Suprapubic skin (tissue), 4 donors: ENCODE results near the gene GRAMD4. TPM values are rescaled to one million over a fixed set of nuclear protein-coding genes. Genes with fewer than 3 reads are reported as not detected.

Experiments used
- DNase-seq, 2 donors: peaks; one replicate each; pipeline ENCODE4 v3.0.0-alpha.2; 2019; ENCODE audit warnings: low spot score in 2 of 2
- H3K27ac ChIP-seq: fragments of 200-600 bp; sonication (generic); one replicate; pipeline ENCODE4 v1.5.1; 2019
- H3K27me3 ChIP-seq: fragments of 200-600 bp; sonication (generic); one replicate; pipeline ENCODE4 v1.5.1; 2019
- H3K36me3 ChIP-seq: fragments of 200-600 bp; sonication (generic); one replicate; pipeline ENCODE4 v1.5.1; 2019
- H3K4me1 ChIP-seq: fragments of 200-600 bp; sonication (generic); one replicate; pipeline ENCODE4 v1.5.1; 2019
- H3K4me3 ChIP-seq: fragments of 200-600 bp; sonication (generic); one replicate; pipeline ENCODE4 v1.5.1; 2019; ENCODE audit warnings: mild to moderate bottlenecking
- H3K9me3 ChIP-seq: fragments of 200-600 bp; sonication (generic); one replicate; pipeline ENCODE4 v1.5.1; 2019
- EP300 ChIP-seq: sonication (generic); formaldehyde crosslinking; IDR thresholded peaks from one replicate; pipeline ENCODE4 v1.6.1; 2017; ENCODE audit warnings: antibody characterized with exemption
- POLR2A ChIP-seq, 2 donors: fragments of 450-650 bp; IDR thresholded peaks; one replicate each; pipeline ENCODE4 v1.6.1; 2017; ENCODE audit warnings: antibody characterized with exemption in 2 of 2, mild to moderate bottlenecking in 2 of 2, moderate library complexity in 2 of 2
- POLR2AphosphoS5 ChIP-seq, 3 donors: sonication (generic); formaldehyde crosslinking; IDR thresholded peaks; one replicate each; pipeline ENCODE4 v1.6.1; 2017; ENCODE audit warnings: antibody characterized with exemption in 3 of 3
- WGBS: methylation state at CpG from one replicate; pipeline ENCODE4 v1.1.5; 2018; 5-methylcytosine and 5-hydroxymethylcytosine counted together
- total RNA-seq, 4 donors: library from RNA; depleted of rRNA; stranded (reverse); fragments of >200 nt; gene quantifications; one replicate each; pipeline ENCODE4 v1.1.0, GENCODE V29; 2016
- TF ChIP-seq, protein P1 (sequence below), 2 donors: fragments of 200-600 bp in 1 of 2; fragments of 450-650 bp in 1 of 2; sonication (generic) in 1 of 2; IDR thresholded peaks; one replicate each; pipeline ENCODE4 v1.5.1; 2016 to 2019; ENCODE audit warnings: antibody characterized with exemption in 2 of 2, mild to moderate bottlenecking in 1 of 2, moderate library complexity in 1 of 2

Gene GRAMD4
- total RNA-seq, 4 donors from 2014 or later: 64.1 to 230 (median 164) TPM

DNA sequence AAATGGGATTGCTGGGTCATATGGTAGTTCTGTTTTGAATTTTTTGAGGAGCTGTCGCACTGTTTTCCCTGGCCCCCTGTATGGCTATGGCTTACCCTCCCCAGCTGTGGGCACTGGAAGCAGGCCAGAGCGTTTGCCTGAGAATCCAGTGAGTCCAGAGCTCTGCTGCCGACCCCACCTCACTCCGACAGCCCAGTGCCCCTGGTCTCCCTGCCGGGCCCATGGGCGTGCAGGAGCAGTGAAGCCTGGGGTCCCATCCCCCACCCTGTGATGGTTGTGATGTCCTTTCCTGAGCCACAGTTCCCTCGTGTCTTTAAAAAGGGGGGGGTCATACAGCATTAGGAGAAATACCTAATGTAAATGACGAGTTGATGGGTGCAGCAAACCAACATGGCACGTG is 13.3 kb upstream of the GRAMD4 start:
- Histone ChIP-seq H3K4me1 (peaks cover 43% of the 10 kb centered on the region), H3K27me3 (no peaks in the 10 kb centered on the region), H3K4me3 (no peak overlapping the region), H3K27ac (no peak overlapping the region), H3K36me3 (no peaks in the 10 kb centered on the region), H3K9me3 (no peaks in the 10 kb centered on the region)
- DNase-seq: no peak
- TF ChIP-seq POLR2A (IDR thresholded peaks at IDR 0.05) (no peak), EP300 (no peak), POLR2AphosphoS5 (IDR thresholded peaks at IDR 0.05) (no peak)
- TF ChIP-seq, protein P1, sequence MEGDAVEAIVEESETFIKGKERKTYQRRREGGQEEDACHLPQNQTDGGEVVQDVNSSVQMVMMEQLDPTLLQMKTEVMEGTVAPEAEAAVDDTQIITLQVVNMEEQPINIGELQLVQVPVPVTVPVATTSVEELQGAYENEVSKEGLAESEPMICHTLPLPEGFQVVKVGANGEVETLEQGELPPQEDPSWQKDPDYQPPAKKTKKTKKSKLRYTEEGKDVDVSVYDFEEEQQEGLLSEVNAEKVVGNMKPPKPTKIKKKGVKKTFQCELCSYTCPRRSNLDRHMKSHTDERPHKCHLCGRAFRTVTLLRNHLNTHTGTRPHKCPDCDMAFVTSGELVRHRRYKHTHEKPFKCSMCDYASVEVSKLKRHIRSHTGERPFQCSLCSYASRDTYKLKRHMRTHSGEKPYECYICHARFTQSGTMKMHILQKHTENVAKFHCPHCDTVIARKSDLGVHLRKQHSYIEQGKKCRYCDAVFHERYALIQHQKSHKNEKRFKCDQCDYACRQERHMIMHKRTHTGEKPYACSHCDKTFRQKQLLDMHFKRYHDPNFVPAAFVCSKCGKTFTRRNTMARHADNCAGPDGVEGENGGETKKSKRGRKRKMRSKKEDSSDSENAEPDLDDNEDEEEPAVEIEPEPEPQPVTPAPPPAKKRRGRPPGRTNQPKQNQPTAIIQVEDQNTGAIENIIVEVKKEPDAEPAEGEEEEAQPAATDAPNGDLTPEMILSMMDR (IDR thresholded peaks at IDR 0.05): no peak
- WGBS: 63% methylated on average over 6 of the region's 9 CpGs

- DNase-seq: no peak
- H3K9me3 ChIP-seq: no peaks in the 10 kb centered on the region
- H3K27me3 ChIP-seq: no peaks in the 10 kb centered on the region
These were observed 12.6 kb upstream of the GRAMD4 start for GRCh38 chr22:46607483-46608114.

DNA sequence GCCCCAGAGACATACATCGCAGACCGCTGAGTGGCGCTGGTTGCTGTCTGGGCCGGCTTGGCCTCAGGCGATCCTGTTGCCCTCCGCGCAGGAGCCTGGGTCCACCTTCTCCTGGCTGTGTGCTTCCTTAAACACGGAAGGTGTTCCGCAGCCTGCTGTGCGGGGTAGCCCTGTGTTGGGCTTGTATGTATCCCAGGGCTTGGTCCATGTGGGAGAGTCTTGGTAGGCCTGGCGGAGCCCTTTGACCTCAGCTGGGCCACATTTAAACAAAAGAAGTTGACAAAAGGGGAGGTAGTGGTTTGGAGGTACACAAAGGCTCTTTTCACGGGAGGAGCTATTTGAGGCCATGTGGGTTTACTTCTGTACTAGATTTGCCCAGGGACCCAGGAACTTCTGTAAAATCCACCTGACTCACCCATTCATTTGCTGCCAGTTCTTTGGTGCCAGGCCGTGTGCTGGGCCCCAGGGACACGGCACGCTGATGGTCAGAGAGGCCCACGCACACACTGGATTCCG is 11.0 kb upstream of the GRAMD4 start:
- no peak for DNase-seq
- Histone ChIP-seq H3K4me3 (no peak overlapping the region), H3K9me3 (no peaks in the 10 kb centered on the region), H3K27ac (no peak overlapping the region), H3K27me3 (no peaks in the 10 kb centered on the region), H3K36me3 (no peaks in the 10 kb centered on the region), H3K4me1 (peaks cover 56% of the 10 kb centered on the region)
- no peak for TF ChIP-seq EP300
- TF ChIP-seq POLR2AphosphoS5 (IDR thresholded peaks at IDR 0.05): no peak
- TF ChIP-seq POLR2A (IDR thresholded peaks at IDR 0.05): no peak
- TF ChIP-seq, protein P1 (IDR thresholded peaks at IDR 0.05): no peak
- 81% methylated on average over 14 of the region's 17 CpGs for WGBS

More at GRCh38 chr22:46607483-46608114, 12.6 kb upstream of the GRAMD4 start:
- TF ChIP-seq POLR2A (IDR thresholded peaks at IDR 0.05) (no peak), POLR2AphosphoS5 (IDR thresholded peaks at IDR 0.05) (no peak), EP300 (no peak)
- TF ChIP-seq, protein P1 (IDR thresholded peaks at IDR 0.05): no peak
- WGBS: 76% methylated on average over 26 of the region's 27 CpGs
- Histone ChIP-seq H3K4me3 (no peak overlapping the region), H3K36me3 (no peaks in the 10 kb centered on the region), H3K27ac (no peak overlapping the region), H3K4me1 (peaks cover 47% of the 10 kb centered on the region)

DNA sequence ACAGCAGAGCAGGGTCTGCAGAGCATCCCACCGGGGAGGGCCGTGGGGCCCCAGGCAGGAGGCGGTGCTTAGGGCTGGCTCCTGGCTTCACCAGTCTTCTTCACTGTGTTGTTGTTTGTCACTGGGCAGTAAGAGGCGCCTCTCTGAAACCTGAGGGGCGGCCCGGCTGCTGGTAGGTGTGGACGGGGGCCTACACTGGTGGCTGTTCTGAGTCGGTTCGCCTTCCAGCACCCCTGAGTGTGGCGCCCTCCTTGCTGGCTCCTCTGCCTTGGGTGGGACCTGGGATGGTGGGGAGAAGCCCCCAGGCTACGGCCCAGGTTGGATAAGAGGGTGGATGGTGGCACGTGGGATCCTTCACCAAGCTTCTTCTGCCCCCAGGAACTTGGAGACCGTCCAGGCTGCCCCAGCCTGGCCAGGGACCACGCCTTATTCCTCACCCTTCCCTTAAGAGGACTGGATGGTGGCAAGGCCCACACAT is 10.4 kb upstream of the GRAMD4 start:
- TF ChIP-seq, protein P1 (IDR thresholded peaks at IDR 0.05): no peak
- TF ChIP-seq POLR2AphosphoS5 (IDR thresholded peaks at IDR 0.05) (no peak), EP300 (no peak), POLR2A (IDR thresholded peaks at IDR 0.05) (no peak)
- Histone ChIP-seq H3K36me3 (no peaks in the 10 kb centered on the region), H3K4me1 (peaks cover 59% of the 10 kb centered on the region), H3K9me3 (no peaks in the 10 kb centered on the region), H3K4me3 (no peak overlapping the region), H3K27me3 (no peaks in the 10 kb centered on the region), H3K27ac (no peak overlapping the region)
- WGBS: 76% methylated on average over 4 of the region's 14 CpGs
- DNase-seq: no peak

- H3K36me3 ChIP-seq: no peaks in the 10 kb centered on the region
- TF ChIP-seq POLR2AphosphoS5 (IDR thresholded peaks at IDR 0.05) (no peak), EP300 (no peak), POLR2A (IDR thresholded peaks at IDR 0.05) (no peak)
- TF ChIP-seq, protein P1 (IDR thresholded peaks at IDR 0.05): no peak
- H3K4me3 ChIP-seq: no peak overlapping the region
- no peak for DNase-seq
- 80% methylated on average over 12 of the region's 12 CpGs for WGBS
- H3K27ac ChIP-seq: no peak overlapping the region
- H3K9me3 ChIP-seq: no peaks in the 10 kb centered on the region
- peaks cover 59% of the 10 kb centered on the region for H3K4me1 ChIP-seq
- H3K27me3 ChIP-seq: no peaks in the 10 kb centered on the region
These were observed 9.8 kb upstream of the GRAMD4 start for GRCh38 chr22:46610356-46610755.
